GM08714 (cell line): ENCODE data around the gene AKAP7.

Experiments used
- H3K4me3 ChIP-seq: fragments of 200-500 bp; sonication (Bioruptor generic); 2 replicates; pipeline ENCODE4 v1.5.1; 2014; ENCODE audit warnings: mild to moderate bottlenecking, low read length, inconsistent platforms
- ZNF274 ChIP-seq: IDR thresholded peaks from 2 replicates; pipeline ENCODE4 v1.6.1; 2012; ENCODE audit warnings: mild to moderate bottlenecking, low read depth, low read length

The AKAP7 gene

GRCh38 chr6:131160254-131160758 is 25.0 kb downstream of the AKAP7 start:
- no peak for TF ChIP-seq ZNF274
- no peak overlapping the region for H3K4me3 ChIP-seq

- no peak overlapping the region for H3K4me3 ChIP-seq
- no peak for TF ChIP-seq ZNF274
Observed at GRCh38 chr6:131161987-131162386, 26.7 kb downstream of the AKAP7 start.

GRCh38 chr6:131163886-131164285 is 28.6 kb downstream of the AKAP7 start:
- no peak for TF ChIP-seq ZNF274
- H3K4me3 ChIP-seq: no peak overlapping the region

DNA sequence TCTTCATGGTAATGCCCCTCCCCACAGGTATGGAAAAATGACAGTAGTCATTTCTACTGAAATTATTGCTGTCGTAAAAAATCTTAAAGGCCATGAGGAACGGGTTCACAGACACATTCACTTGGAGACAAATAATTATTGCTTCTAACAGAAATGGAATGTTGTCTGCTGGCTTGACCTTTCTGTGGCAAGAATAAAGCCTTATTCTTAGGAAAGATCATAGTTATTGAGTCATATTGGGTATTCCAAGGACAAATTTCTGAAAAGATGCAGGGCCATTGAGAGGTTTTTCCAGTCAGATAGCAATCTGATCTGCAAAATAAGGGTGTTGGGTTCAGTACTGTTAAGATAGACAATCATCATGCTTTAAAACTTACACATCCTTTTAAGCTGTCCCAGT is 29.2 kb downstream of the AKAP7 start:
- no peak overlapping the region for H3K4me3 ChIP-seq
- TF ChIP-seq ZNF274: no peak

- TF ChIP-seq ZNF274: no peak
- no peak overlapping the region for H3K4me3 ChIP-seq
Observed at GRCh38 chr6:131167773-131168172, 32.5 kb downstream of the AKAP7 start.

- no peak overlapping the region for H3K4me3 ChIP-seq
- TF ChIP-seq ZNF274: no peak
Observed at GRCh38 chr6:131169613-131170012, 34.3 kb downstream of the AKAP7 start.

DNA sequence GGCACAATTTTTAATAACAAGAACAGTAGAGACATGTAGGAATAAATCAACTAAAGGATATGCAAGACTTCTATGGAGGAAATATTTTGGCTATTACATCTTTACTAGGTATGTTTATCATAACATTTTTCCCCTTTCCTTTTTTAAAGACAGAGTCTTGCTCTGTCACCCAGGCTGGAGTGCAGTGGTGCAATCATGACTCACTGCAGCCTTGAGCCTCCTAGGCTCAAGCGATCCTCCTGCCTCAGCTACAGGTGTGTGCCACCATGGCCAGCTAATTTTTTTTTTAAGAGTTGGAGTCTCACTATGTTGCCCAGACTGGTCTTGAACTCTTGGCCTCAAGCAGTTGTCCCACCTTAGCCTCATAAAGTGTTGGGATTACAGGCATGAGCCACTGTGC is 37.0 kb downstream of the AKAP7 start:
- no peak overlapping the region for H3K4me3 ChIP-seq
- TF ChIP-seq ZNF274: no peak

GRCh38 chr6:131173680-131174079 is 38.4 kb downstream of the AKAP7 start:
- no peak overlapping the region for H3K4me3 ChIP-seq
- TF ChIP-seq ZNF274: no peak

DNA sequence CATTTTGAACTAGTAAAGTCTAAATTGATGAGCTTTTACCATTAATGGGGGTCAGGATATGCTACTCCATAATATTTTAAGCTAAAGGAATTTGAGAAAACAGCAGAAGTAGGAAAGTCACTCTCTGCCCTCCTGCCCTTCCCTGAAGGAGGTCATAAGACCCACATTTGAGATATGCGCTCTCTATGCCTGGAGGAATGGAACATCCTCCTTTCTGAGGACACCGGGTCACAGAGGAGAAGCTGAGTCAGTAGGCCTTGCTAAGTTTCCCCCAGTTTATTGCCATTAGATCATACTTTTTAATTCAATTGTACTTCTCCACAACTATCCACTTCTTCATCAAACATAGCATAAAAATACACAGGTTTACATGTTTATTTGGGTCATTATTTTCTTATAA is 40.3 kb downstream of the AKAP7 start:
- no peak for TF ChIP-seq ZNF274
- no peak overlapping the region for H3K4me3 ChIP-seq

DNA sequence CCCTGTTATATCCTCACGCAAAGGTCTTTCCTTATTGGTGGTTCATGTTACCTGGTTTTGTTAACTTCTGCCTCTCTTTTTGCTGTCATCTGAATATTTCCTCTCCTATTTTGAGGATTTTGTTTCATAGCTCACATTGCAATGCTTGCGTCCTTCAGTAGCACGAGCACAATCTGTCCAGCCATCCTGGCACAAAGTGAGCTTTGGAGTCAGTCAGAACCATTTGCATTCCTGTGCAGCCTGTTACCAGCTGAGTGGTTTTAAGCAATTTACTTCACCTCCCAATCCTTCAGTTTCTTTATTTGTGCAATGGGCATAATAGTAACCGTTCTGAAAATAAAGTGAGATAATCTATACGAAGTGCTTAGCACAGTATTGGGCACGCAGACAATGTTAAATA is 42.7 kb downstream of the AKAP7 start:
- H3K4me3 ChIP-seq: no peak overlapping the region
- TF ChIP-seq ZNF274: no peak

- H3K4me3 ChIP-seq: no peak overlapping the region
- TF ChIP-seq ZNF274: no peak
Observed at GRCh38 chr6:131182991-131183425, 47.7 kb downstream of the AKAP7 start.

- no peak for TF ChIP-seq ZNF274
- H3K4me3 ChIP-seq: no peak overlapping the region
Observed at GRCh38 chr6:131183427-131184095, 48.3 kb downstream of the AKAP7 start.

- H3K4me3 ChIP-seq: no peak overlapping the region
- no peak for TF ChIP-seq ZNF274
Observed at GRCh38 chr6:131191590-131191989, 56.3 kb downstream of the AKAP7 start.

DNA sequence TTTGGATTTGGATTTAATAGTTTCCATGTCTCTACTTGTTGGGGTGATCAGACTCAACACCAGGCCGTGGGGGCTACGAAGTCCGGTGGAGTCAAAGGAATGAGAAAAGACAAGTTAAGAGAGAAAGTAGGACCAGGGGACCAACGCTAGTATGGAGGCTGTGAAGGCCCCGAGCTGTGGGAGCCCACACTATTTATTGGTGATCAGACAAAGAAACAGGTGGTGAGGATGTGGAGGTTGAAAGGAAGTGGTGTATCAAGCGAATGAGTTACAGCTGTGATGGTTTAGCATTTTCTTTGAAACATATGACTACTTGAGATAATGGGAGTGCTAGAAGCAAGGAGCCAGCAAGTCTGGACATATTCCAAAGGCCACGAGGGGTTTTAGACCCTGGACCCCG is 62.4 kb downstream of the AKAP7 start:
- H3K4me3 ChIP-seq: no peak overlapping the region; the same call in 1 of the 2 replicates

DNA sequence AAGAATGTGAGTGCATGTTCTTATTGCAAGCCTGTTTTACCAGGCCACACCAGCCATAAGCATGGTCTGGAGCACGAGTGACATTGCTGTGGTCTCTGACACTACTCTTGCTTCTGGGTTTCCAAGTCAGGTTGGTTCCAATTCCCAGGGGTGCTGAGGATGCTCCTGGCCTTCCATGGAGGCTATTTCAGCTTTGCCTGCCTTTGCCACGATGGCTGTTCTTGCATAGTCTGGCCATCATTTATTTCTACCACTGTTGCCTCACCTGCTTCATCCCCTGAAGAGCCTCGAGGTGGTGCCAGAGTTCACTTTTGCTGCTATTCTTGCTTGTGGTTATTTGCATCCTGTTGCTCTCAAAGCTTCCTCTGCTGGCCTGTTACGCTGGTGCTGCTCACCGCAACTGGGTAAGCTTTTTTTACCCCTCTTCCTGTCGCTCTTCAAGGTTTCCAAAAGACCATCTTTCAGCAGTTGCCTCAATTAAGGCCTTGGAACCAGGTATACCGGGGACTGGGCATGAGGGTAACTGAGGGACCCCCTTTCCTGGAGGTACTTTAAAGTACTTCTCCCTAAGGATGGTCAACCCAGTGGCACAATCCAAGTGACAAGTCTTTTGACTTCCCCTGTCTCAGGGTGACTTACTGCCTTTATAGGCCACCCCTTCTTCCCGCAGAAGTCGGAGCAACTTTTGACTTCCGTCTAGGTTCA is 64.5 kb downstream of the AKAP7 start:
- TF ChIP-seq ZNF274: no peak
- H3K4me3 ChIP-seq: no peak overlapping the region; the same call in 1 of the 2 replicates

More for the DNA sequence above, 62.4 kb downstream of the AKAP7 start:
- TF ChIP-seq ZNF274: no peak
